Mesothelial cell of epicardium (in vitro differentiated cells): ENCODE results near the gene TRIM66. TPM values are rescaled to one million over a fixed set of nuclear protein-coding genes. Genes with fewer than 3 reads are reported as not detected.

Experiments used
- DNase-seq, 2 experiments: peaks; one replicate each; pipeline ENCODE4 v3.0.0; 2021; ENCODE audit warnings: low spot score in 2 of 2; ENCODE audit not compliant: unreplicated experiment in 2 of 2
- H3K27ac Mint-ChIP-seq: 2 replicates; pipeline ENCODE4 v1.8.0; 2021; ENCODE audit warnings: mixed read lengths
- H3K27me3 Mint-ChIP-seq: 2 replicates; pipeline ENCODE4 v1.8.0; 2021; ENCODE audit warnings: low read depth, mixed read lengths
- H3K36me3 Mint-ChIP-seq: 2 replicates; pipeline ENCODE4 v1.8.0; 2021; ENCODE audit warnings: mixed read lengths
- H3K4me1 Mint-ChIP-seq: 2 replicates; pipeline ENCODE4 v1.8.0; 2021; ENCODE audit warnings: mixed read lengths
- H3K4me3 Mint-ChIP-seq: 2 replicates; pipeline ENCODE4 v1.8.0; 2021; ENCODE audit warnings: mild to moderate bottlenecking, moderate library complexity, mixed read lengths
- H3K9me3 Mint-ChIP-seq: 2 replicates; pipeline ENCODE4 v1.8.0; 2021; ENCODE audit warnings: mixed read lengths
- total RNA-seq: library from RNA; stranded (reverse); gene quantifications from 3 replicates; pipeline ENCODE4 v1.2.1, GENCODE V29; 2021
- TF ChIP-seq, protein P1 (sequence below): fragments of 200-600 bp; sonication (generic); IDR thresholded peaks from one replicate; pipeline ENCODE4 v1.5.0; 2021; ENCODE audit warnings: antibody characterized with exemption; ENCODE audit not compliant: unreplicated experiment

Gene TRIM66
- total RNA-seq, 1 donor from 2014 or later, result 8.3 TPM

DNA sequence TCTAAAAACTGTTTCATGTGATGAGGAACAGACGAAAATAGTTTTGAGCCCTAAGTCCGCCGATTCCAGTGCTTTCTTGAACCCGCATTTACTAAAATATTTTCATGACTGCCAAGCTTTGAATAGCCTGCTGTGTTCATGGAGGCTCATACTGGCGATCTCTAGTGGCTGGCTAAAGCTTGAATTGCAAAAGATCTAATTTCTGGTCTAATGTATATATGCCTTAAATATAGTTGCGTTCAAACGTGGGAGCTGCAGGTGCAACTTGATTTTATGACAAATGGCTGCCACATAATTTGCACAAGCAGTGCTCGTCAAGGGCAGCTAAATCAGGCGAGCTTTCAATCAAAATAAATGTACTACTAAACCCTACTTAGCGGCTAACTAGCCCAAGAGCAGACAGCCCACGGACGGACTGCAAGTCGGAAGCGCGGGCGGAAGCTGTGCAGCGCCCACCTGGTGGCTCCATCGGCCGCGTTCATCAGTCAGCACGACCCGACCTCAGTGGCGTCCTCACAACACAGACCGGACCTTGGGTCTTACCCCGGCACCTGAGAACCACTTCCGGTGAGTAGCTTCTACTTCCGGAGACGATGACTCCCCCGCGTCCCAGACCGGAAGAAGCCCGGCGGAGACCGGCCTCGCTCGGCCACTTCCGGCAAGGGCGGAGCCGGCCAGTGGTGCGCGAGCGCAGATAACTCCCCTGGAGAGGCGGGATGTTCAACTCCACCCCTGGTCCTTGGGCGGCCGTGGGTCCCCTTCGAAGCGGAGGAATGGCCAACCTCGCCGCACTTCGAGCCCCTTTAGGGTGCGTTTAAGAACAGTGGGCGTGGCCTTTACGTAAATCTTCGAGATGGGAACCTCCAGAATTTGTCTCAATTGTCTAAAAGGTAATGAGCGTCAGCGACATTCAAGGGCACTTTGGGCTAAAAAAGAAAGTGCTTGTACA is 6.2 kb upstream of the TRIM66 start:
- no peaks in the 10 kb centered on the region for H3K27me3 Mint-ChIP-seq
- H3K4me3 Mint-ChIP-seq, result peak overlapping the region; percentile 92
- TF ChIP-seq, protein P1, sequence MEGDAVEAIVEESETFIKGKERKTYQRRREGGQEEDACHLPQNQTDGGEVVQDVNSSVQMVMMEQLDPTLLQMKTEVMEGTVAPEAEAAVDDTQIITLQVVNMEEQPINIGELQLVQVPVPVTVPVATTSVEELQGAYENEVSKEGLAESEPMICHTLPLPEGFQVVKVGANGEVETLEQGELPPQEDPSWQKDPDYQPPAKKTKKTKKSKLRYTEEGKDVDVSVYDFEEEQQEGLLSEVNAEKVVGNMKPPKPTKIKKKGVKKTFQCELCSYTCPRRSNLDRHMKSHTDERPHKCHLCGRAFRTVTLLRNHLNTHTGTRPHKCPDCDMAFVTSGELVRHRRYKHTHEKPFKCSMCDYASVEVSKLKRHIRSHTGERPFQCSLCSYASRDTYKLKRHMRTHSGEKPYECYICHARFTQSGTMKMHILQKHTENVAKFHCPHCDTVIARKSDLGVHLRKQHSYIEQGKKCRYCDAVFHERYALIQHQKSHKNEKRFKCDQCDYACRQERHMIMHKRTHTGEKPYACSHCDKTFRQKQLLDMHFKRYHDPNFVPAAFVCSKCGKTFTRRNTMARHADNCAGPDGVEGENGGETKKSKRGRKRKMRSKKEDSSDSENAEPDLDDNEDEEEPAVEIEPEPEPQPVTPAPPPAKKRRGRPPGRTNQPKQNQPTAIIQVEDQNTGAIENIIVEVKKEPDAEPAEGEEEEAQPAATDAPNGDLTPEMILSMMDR, result no peak
- H3K4me1 Mint-ChIP-seq, result peaks cover 37% of the 10 kb centered on the region
- peak; percentile 76 to 84 for DNase-seq
- no peaks in the 10 kb centered on the region for H3K9me3 Mint-ChIP-seq
- peak overlapping the region; percentile 77 for H3K27ac Mint-ChIP-seq
- peaks cover 24% of the 10 kb centered on the region for H3K36me3 Mint-ChIP-seq

DNA sequence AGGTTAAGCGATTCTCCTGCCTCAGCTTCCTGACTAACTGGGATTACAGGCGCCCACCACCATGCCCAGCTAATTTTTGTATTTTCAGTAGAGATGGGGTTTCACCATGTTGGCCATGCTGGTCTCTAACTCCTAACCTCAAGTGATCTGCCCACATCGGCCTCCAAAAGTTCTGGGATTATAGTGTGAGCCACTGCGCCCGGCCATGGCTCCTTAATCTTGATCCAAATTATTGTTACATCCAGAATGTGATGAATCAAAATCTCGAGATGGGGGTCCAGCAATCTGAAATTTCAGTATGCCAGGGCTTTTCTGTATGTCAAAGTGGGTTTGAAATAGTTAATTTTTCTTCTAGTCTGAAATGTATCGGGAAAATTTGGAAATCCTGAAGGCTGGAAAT is 3.9 kb upstream of the TRIM66 start:
- Mint-ChIP-seq H3K4me3 (no peak overlapping the region), H3K36me3 (peaks cover 14% of the 10 kb centered on the region), H3K9me3 (no peaks in the 10 kb centered on the region), H3K4me1 (peaks cover 48% of the 10 kb centered on the region), H3K27ac (no peak overlapping the region), H3K27me3 (no peaks in the 10 kb centered on the region)
- no peak for DNase-seq
- TF ChIP-seq, protein P1, result no peak

DNA sequence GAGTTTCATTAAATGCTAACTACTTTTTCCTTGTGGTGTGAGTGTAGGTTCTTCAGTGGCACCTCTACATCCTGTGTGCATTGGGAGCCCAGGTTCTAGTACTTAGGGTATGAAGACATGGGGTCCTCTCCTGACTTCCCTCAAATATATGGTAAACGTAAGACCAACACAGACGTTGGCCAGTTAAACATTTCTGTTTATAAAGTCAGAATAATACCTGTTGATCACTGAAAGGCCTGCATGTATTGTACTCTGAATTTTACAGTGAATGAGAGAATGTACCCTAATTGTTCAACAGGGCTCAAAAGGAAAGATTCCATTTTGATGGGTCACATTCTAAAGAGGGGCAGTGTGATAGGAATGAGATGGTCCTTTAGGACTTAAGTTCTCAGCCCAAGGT is 3.4 kb upstream of the TRIM66 start:
- Mint-ChIP-seq H3K4me1 (peaks cover 49% of the 10 kb centered on the region), H3K9me3 (peaks cover 1% of the 10 kb centered on the region), H3K36me3 (peaks cover 15% of the 10 kb centered on the region), H3K27me3 (no peaks in the 10 kb centered on the region), H3K27ac (no peak overlapping the region), H3K4me3 (peak overlapping the region; percentile 97)
- no peak for DNase-seq
- TF ChIP-seq, protein P1, result no peak

DNA sequence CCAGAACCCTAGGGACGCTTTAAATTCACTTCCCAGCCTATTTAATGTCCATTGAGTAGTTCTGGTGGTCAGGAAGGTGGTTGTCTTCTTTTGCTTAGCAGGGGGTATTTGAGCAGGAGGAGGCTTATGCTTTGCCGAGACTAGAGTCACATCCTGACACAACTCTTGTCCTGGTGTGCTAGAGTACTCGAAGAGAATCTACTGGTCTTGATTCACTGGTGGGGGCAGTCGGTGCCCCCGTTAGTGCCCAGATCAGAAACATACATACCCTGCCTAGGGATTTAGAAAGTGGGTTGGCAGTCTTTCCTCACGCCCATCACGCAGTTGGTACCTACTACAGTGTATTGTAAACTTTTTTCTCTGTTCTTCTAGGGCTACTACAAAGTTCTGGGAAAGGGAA is 2.8 kb upstream of the TRIM66 start:
- H3K9me3 Mint-ChIP-seq, result peaks cover 5% of the 10 kb centered on the region

DNA sequence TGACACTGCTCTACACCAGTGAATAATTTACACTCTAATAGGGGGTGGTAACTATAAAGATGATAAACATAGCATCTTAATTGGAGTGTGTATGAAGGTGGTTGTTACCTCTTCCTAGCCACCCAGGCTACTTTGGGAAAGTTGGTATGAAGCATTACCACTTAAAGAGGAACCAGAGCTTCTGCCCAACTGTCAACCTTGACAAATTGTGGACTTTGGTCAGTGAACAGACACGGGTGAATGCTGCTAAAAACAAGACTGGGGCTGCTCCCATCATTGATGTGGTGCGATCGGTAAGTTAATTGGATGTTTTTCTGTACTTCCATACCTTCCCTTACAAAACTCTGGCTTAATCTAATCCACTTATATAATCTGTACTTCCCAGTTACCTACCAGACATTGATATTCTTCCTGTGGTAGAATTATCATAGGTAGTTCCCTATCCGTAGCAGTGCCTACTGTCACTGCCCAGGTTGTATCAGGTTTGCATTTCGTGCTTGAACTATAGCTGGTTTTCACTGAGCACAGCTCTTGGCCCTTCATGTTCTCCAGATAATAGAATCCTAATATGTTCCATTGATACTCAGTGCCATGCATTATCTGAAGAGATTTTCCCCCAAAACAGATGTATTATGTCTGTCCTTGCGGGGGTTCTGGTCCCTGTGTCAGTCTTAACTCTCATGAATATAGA is 2.3 kb upstream of the TRIM66 start:
- Mint-ChIP-seq H3K27ac (peak overlapping the region; percentile 99), H3K4me3 (peak overlapping the region; percentile 97), H3K36me3 (peaks cover 18% of the 10 kb centered on the region), H3K4me1 (peaks cover 48% of the 10 kb centered on the region), H3K9me3 (peaks cover 5% of the 10 kb centered on the region), H3K27me3 (no peaks in the 10 kb centered on the region)
- TF ChIP-seq, protein P1, result no peak
- no peak for DNase-seq

More for the DNA sequence above, 2.8 kb upstream of the TRIM66 start:
- TF ChIP-seq, protein P1, result no peak
- DNase-seq, result no peak
- peaks cover 52% of the 10 kb centered on the region for H3K4me1 Mint-ChIP-seq
- H3K27ac Mint-ChIP-seq, result no peak overlapping the region
- H3K4me3 Mint-ChIP-seq, result peak overlapping the region; percentile 97
- H3K27me3 Mint-ChIP-seq, result no peaks in the 10 kb centered on the region
- H3K36me3 Mint-ChIP-seq, result peaks cover 18% of the 10 kb centered on the region
